Globus pallidus (tissue), 1 donor: ENCODE measurements around the gene ZNF792.
"Not testable (repeated sequence)": the region's sequence is repeated elsewhere in the genome, so short reads cannot be mapped to it uniquely, and the experiment has no call there.

Experiments
- DNase-seq: peaks from one replicate; pipeline ENCODE4 v3.0.0-alpha.2; 2015; ENCODE audit warnings: low spot score

The ZNF792 gene

GRCh38 chr19:34970185-34970780 is 6.3 kb upstream of the ZNF792 start:
- DNase-seq = not testable (repeated sequence)

- DNase-seq = no peak
These were observed 5.7 kb upstream of the ZNF792 start for GRCh38 chr19:34969721-34970120.

DNA sequence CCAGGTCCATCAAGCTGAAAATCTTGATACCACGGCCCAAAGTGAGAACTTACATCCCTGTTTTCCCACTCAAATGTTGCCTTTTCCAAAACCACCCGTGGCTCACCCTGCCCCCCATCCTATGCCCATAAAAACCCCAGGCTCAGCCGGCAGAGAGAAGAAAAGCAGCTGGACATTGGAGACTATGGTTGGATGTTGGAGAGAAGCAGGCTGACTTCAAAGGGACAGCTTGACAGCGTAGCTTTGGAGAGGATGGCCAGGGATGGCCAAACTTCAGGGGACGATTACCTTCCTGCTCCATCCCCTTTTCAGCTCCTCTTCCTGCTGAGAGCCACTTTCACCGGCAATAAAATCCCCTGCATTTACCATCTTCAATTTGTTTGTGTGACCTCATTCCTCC is 3.5 kb upstream of the ZNF792 start:
- no peak for DNase-seq

- DNase-seq = not testable (repeated sequence)
These were observed 1.5 kb upstream of the ZNF792 start for GRCh38 chr19:34965505-34965904.

DNA sequence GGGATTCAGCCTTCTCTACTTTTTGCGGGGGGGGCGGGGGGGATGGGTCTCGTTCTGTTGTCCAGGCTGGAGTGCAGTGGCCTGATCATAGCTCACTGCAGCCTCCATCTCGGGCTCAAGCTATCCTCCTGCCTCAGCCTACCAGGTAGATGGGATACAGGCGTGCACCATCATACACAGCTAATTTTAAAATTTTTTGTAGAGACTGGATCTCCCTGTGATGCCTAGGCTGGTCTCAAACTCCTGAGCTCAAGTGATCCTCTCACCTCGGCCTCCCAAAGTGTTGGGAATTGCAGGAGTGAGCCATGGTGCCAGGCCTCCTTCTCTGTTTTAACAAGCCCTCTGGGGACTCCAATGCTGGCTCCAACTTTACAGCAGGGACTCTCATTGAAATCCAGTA is 569 bp upstream of the ZNF792 start:
- DNase-seq = no peak

DNA sequence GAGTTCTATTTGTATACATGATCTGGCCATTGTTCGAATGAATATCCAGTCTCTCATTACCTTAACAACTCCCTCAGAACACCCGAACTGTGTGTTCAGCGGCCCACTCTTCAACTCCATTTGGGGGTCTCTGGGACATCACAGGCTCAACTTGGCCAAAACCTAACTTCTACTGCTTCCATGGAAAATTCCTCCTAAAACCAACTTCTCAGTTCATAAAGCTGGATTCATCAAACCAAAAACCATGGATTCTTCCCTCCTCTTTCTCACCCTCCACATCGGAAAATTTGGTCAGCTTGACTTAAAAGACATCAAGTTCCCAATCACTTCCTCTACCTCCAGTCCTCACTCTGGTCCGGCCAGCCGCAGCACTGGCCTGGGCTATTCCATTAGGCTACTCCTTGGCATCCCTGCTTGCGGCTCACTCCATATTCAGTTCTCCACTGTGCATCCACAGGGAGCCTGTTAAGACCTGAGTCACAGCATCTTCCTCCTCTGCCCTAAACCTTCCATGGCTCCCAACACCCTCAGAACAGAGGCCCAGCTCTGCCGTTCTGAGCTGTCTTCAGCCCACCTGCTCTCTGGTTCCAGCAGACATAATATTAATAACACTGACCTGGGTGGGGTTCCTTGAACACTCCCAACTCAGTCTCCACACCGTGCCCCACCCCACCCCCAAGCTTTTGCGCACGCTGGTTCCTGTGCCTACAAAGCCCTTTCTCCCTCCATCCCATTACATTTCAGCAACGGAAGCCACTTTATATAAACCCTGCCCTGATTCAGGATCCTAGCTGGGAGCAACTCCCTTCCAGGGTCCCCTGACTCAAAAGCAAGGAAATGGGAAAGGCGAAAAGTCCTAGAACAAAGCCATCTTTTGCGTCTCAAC is 1.1 kb downstream of the ZNF792 start:
- DNase-seq = no peak

DNA sequence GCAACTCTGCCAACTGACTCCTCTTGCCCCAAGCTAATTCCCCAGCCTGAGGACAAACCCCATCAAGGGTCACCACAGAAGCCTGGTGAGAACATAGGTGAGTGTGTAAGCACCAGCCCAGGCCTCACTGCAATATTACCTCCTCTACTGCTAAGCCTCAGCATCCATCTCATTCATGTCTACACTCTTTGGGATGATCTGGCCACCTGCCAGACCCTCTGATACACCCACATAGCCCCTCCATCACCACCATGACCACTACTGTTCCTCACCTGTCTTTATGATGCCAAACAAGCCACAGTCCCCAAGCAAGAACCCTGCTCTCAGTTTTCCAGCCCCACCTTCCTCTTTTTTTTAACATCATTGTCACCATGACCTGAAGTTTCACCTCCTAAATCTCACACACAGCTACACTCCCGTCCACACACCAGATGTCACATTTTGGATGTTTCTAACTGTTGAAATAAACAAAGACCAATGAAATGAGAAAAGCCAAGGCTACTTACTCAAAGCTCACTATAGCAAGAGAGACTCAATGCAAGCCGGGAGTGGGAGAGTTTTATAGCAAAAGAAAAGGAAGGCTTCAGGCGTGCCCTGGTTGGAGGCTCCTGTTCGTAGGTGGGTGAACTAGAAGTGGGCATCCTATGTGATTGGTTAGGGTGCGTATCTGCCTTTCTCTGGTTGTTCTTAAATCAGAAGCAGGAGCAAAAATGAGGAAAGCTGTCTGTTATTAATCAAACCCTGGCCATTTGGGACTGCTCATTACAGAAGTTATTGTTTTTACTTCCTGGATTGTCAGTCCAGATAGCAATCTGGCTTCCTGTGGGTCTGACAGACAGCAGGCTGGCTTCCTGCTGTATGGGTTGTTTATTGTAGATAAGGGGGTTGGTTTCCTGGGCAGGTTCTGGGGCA is 2.0 kb downstream of the ZNF792 start:
- no peak for DNase-seq

DNA sequence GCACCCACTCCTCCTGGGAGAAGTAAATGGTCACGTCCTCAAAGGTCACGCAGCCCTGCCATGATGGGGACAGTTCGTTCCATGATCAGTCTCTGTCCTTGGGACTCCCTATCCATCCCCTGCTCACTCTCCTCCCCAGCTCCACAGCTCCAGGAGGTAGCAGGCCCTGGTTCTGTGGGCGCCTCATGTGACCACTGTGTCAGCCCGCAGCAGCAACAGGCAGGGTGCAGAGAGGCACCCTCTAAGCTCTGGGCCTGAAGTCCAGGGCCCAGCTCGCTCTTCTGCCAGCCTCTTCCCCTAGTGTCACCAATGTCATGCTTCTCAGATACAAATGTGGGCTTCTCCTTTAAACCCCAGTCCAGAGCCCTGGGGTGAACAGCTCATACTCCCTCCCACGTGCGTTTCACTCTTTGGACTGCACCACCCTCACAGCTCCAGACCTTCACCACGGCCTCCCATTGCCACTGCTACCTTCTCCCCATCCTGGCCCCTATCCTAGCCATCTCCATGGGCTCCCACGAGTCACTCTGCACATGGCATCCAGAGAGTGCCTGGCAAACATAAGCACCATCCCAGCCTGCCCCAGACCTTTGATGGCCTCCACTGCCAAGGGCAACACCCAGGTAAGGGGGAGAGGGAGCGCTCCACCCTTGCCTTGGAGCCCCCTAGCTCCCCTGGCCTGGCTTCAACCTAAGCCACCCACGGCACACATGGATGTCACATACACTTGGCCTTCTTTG is 2.9 kb downstream of the ZNF792 start:
- no peak for DNase-seq

GRCh38 chr19:34960103-34960805 is 3.8 kb downstream of the ZNF792 start:
- no peak for DNase-seq

- no peak for DNase-seq
These were observed 5.0 kb downstream of the ZNF792 start for GRCh38 chr19:34959021-34959420.

GRCh38 chr19:34957830-34958751 is 5.9 kb downstream of the ZNF792 start:
- DNase-seq = no peak

DNA sequence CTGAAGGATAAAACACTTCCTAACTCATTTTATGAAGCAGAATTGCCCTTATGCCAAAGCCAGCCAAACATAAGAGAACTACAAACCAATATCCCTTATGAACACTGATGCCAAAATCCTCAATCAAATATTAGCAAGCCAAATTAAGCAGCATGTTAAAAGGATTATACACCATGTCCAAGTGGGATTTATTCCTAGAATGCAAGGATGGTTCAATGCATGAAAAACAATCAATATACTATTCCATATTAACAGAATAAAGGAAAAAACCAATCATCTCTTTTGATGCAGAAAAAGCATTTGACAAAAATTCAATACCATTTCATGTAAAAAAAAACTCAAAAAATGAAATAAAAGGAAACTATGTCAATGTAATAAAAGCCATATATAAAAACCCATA is 10.9 kb downstream of the ZNF792 start:
- DNase-seq = no peak

DNA sequence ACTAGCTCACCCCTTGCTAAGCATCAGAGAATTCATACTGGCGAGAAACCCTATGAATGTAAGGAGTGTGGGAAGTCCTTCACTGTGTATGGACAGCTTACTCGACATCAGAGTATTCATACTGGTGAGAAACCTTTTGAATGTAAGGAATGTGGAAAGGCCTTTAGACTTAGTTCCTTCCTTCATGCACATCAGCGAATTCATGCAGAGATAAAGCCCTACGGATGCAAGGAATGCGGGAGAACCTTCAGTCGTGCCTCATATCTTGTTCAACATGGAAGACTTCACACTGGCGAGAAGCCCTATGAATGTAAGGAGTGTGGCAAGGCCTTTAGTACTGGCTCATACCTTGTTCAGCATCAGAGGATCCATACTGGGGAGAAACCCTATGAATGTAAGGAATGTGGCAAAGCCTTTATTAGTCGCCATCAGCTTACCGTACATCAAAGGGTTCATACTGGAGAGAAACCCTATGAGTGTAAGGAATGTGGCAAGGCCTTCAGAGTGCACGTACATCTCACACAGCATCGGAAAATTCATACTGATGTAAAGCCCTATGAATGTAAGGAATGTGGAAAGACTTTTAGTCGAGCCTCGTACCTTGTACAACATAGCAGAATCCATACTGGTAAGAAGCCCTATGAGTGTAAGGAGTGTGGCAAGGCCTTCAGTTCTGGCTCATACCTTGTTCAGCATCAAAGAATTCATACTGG is 20.0 kb downstream of the ZNF792 start:
- DNase-seq = no peak

DNA sequence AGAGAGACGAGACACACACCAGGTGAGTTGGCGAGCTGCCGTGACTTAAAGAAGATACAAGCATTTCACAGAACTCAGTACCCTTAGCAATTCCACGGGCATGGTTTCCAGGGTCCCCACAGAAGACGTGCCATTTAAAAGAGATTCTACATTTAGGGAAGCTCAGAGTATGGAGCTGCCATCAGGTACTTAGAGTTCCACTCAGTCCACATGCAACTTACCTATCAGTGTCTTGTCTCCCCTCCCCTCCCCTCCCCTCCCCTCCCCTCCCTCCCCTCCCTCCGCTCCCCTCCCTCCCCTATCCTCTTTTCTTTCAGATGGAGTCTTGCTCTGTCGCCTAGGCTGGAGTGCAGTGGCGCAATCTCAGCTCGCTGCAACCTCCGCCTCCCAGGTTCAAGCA is 25.1 kb downstream of the ZNF792 start:
- DNase-seq = no peak

- DNase-seq = no peak
These were observed 27.8 kb downstream of the ZNF792 start for GRCh38 chr19:34936184-34936583.

- no peak for DNase-seq
These were observed 31.5 kb downstream of the ZNF792 start for GRCh38 chr19:34932494-34932893.

GRCh38 chr19:34926685-34927375 is 37.2 kb downstream of the ZNF792 start, which contains the start of gene ZNF30:
Gene ZNF30 (plus strand): TSS chr19:34926903. CDS start chr19:34929948, 3,045 bp downstream.
- DNase-seq = peak; percentile 90

DNA sequence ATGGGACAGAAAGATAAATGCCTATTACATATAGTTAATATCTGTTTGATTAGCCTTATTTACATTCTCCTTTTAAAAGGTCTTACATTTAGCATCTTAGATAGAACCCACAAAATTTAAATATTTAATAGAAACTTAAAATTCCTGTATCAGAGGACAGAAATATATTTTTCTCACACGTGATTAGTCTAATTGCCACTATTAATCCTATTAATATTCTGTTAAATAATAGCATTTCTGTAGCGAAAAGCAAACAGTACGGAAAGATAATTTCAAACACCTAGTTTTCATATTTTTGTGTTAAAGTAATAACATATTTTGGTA is 37.7 kb downstream of the ZNF792 start:
- DNase-seq = no peak
